Central memory CD8-positive, alpha-beta T cell (primary cell): ENCODE data around the gene STEAP2.

ENCODE experiments used
- ATAC-seq: fragments of 150-1000 bp; cut with Tn5 transposase; replicated peaks from 2 replicates; pipeline ENCODE4 v1.10.0; 2022; ENCODE audit warnings: mild to moderate bottlenecking, moderate FRiP score, moderate number of reproducible peaks; ENCODE audit not compliant: poor library complexity, severe bottlenecking; ENCODE audit errors: extremely low read depth
- DNase-seq, 2 donors: peaks; one replicate each; pipeline ENCODE4 v3.0.0; 2021; ENCODE audit warnings: low spot score in 2 of 2
- H3K27ac Mint-ChIP-seq: one replicate; pipeline ENCODE4 v1.8.0; 2022; ENCODE audit warnings: low read depth, mild to moderate bottlenecking, moderate library complexity, mixed read lengths
- H3K27me3 Mint-ChIP-seq: one replicate; pipeline ENCODE4 v1.8.0; 2022; ENCODE audit warnings: mixed read lengths
- H3K36me3 Mint-ChIP-seq: one replicate; pipeline ENCODE4 v1.8.0; 2022; ENCODE audit warnings: mild to moderate bottlenecking, moderate library complexity, mixed read lengths; ENCODE audit not compliant: insufficient read depth
- H3K4me1 Mint-ChIP-seq: one replicate; pipeline ENCODE4 v1.8.0; 2022; ENCODE audit warnings: mixed read lengths
- H3K4me3 Mint-ChIP-seq: one replicate; pipeline ENCODE4 v1.8.0; 2022; ENCODE audit warnings: mild to moderate bottlenecking, moderate library complexity, mixed read lengths
- H3K9me3 Mint-ChIP-seq: one replicate; pipeline ENCODE4 v1.8.0; 2022; ENCODE audit warnings: mixed read lengths

The STEAP2 gene

DNA sequence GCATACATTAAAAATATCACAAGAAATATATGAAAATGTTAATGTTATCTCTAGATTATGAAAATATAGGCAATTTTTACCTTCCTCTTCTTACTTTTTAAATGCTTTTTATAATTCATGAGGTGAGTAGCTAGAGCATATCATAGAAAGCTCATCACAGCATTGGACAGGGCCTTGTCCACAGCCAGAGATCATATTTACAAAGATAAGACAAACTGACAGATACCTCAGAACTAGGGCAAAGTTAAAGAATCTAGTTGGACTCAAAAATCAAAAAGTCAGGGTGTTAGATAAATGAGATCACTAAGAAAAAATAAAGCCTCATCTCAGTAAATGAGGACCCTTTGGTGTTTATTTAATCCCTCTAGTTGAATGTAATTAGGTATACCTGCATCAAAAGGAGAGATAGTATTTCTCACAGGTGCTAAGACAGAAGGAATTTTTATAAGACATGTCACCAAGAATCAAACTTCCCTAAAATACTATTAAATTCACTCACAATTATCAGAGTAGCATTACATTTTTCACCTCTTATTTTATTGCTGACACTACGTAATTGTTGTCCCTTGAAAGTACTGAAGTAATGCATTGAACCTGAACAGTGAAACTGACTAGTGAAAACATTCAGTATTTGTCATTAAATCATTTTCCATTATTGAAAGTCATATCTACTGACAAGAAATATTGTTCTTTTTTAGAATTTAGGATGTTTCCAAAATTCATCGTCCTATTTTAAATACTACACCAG lies 59.1 kb downstream of the STEAP2 start:
- Mint-ChIP-seq H3K4me1 (no peaks in the 10 kb centered on the region), H3K9me3 (no peaks in the 10 kb centered on the region), H3K27me3 (peaks cover 18% of the 10 kb centered on the region), H3K27ac (no peak overlapping the region), H3K4me3 (no peak overlapping the region), H3K36me3 (no peaks in the 10 kb centered on the region)
- no peak for ATAC-seq
- no peak for DNase-seq

- Mint-ChIP-seq H3K4me3 (no peak overlapping the region), H3K27me3 (peaks cover 8% of the 10 kb centered on the region), H3K36me3 (no peaks in the 10 kb centered on the region), H3K9me3 (no peaks in the 10 kb centered on the region), H3K4me1 (no peaks in the 10 kb centered on the region), H3K27ac (no peak overlapping the region)
- ATAC-seq: no peak
- no peak for DNase-seq
Measured at GRCh38 chr7:90271753-90272152, 60.2 kb downstream of the STEAP2 start.

DNA sequence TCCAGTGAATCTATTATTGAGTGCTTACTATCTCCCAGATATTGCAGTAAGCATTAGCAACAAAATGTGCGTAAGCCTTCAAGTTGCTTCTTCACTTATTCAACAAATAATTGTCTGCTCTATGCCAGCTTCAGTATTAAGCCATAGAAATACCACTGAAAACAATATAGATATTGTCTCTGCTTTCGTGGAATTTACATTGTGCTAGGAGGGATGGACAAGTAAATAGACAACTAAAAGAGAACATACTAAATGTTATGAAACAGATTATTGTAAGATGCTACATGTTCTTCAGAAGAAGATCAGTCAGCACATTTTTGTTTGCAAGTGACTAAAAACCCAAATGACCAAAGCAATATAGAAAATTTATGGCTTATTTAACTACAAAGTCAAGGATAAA lies 60.7 kb downstream of the STEAP2 start:
- no peaks in the 10 kb centered on the region for H3K36me3 Mint-ChIP-seq
- H3K9me3 Mint-ChIP-seq: no peaks in the 10 kb centered on the region
- ATAC-seq (no peak), DNase-seq (no peak)
- no peaks in the 10 kb centered on the region for H3K4me1 Mint-ChIP-seq
- no peak overlapping the region for H3K27ac Mint-ChIP-seq
- H3K4me3 Mint-ChIP-seq: no peak overlapping the region
- peaks cover 3% of the 10 kb centered on the region for H3K27me3 Mint-ChIP-seq

GRCh38 chr7:90274161-90274560 lies 62.6 kb downstream of the STEAP2 start:
- ATAC-seq: no peak

GRCh38 chr7:90276033-90276728 lies 64.6 kb downstream of the STEAP2 start:
- Mint-ChIP-seq H3K27ac (no peak overlapping the region), H3K4me3 (no peak overlapping the region), H3K27me3 (no peaks in the 10 kb centered on the region), H3K9me3 (no peaks in the 10 kb centered on the region), H3K36me3 (no peaks in the 10 kb centered on the region), H3K4me1 (no peaks in the 10 kb centered on the region)
- no peak for ATAC-seq
- no peak for DNase-seq

More at GRCh38 chr7:90274161-90274560, 62.6 kb downstream of the STEAP2 start:
- H3K27me3 Mint-ChIP-seq: no peaks in the 10 kb centered on the region
- no peak overlapping the region for H3K27ac Mint-ChIP-seq
- no peak overlapping the region for H3K4me3 Mint-ChIP-seq
- no peak for DNase-seq
- H3K9me3 Mint-ChIP-seq: no peaks in the 10 kb centered on the region
- no peaks in the 10 kb centered on the region for H3K36me3 Mint-ChIP-seq
- no peaks in the 10 kb centered on the region for H3K4me1 Mint-ChIP-seq
